ENCODE results near the gene PAX8. TPM values are rescaled to one million over a fixed set of nuclear protein-coding genes. Genes with fewer than 3 reads are reported as not detected.

PAX8 gene
- total and polyA plus RNA-seq, 12 donors = 0.08 to 2.0 (median 0.41) TPM; not detected in 3

- TF ChIP-seq, protein P1, sequence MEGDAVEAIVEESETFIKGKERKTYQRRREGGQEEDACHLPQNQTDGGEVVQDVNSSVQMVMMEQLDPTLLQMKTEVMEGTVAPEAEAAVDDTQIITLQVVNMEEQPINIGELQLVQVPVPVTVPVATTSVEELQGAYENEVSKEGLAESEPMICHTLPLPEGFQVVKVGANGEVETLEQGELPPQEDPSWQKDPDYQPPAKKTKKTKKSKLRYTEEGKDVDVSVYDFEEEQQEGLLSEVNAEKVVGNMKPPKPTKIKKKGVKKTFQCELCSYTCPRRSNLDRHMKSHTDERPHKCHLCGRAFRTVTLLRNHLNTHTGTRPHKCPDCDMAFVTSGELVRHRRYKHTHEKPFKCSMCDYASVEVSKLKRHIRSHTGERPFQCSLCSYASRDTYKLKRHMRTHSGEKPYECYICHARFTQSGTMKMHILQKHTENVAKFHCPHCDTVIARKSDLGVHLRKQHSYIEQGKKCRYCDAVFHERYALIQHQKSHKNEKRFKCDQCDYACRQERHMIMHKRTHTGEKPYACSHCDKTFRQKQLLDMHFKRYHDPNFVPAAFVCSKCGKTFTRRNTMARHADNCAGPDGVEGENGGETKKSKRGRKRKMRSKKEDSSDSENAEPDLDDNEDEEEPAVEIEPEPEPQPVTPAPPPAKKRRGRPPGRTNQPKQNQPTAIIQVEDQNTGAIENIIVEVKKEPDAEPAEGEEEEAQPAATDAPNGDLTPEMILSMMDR (IDR thresholded peaks at IDR 0.05) = no peak
- intact Hi-C loops (cut with DNase I) = no loop called here
- ATAC-seq = no peak
These were observed 15.2 kb downstream of the PAX8 start for GRCh38 chr2:113263546-113263945.

GRCh38 chr2:113260991-113261390, 17.7 kb downstream of the PAX8 start:
- Histone ChIP-seq H3K9me3 (no peaks in the 10 kb centered on the region), H3K4me1 (peaks cover 0 to 38% (median 6%) of the 10 kb centered on the region in 9 donors), H3K27me3 (peaks cover 0 to 7% (median 0%) of the 10 kb centered on the region in 7 donors), H3K4me3 (no peak overlapping the region), H3K27ac (no peak overlapping the region), H3K36me3 (no peaks in the 10 kb centered on the region)
- ATAC-seq = peak in 1 of 8 donors; percentile 32
- DNase-seq = no peak
- TF ChIP-seq, protein P1 (IDR thresholded peaks at IDR 0.05) = no peak
- whole genome bisulfite sequencing, 2 donors = 76 to 86% methylated on average over 6 of the region's 6 CpGs
- intact Hi-C loops (cut with DNase I) = no loop called here

More at GRCh38 chr2:113263546-113263945, 15.2 kb downstream of the PAX8 start:
- Histone ChIP-seq H3K9me3 (no peaks in the 10 kb centered on the region), H3K27ac (no peak overlapping the region), H3K36me3 (no peaks in the 10 kb centered on the region), H3K4me3 (no peak overlapping the region), H3K4me1 (peaks cover 0 to 16% (median 0%) of the 10 kb centered on the region in 9 donors), H3K27me3 (peaks cover 0 to 14% (median 0%) of the 10 kb centered on the region in 7 donors)
- no peak for DNase-seq
- WGBS, 2 donors = 28 to 40% methylated on average over 1 of the region's 1 CpG

GRCh38 chr2:113258471-113259147, 20.1 kb downstream of the PAX8 start:
- H3K27ac ChIP-seq = no peak overlapping the region
- intact Hi-C loops (cut with DNase I) = loop anchor here in 2 of 10 donors (5.0 to 10.0 kb wide), 2 partner anchors 106 to 594 kb away; no protein-coding TSS in a partner anchor

GRCh38 chr2:113257516-113258264, 21.0 kb downstream of the PAX8 start:
- ATAC-seq = peak; percentile 45 to 84 (median 66)
- no peak overlapping the region for H3K27ac ChIP-seq
- intact Hi-C loops (cut with DNase I) = loop anchor here in 2 of 10 donors (5.0 to 10.0 kb wide), 2 partner anchors 107 to 595 kb away; no protein-coding TSS in a partner anchor
- no peaks in the 10 kb centered on the region for H3K36me3 ChIP-seq
- no peak overlapping the region for H3K4me3 ChIP-seq
- TF ChIP-seq, protein P1 (IDR thresholded peaks at IDR 0.05) = no peak
- no peak for DNase-seq
- peaks cover 0 to 17% (median 0%) of the 10 kb centered on the region in 7 donors for H3K27me3 ChIP-seq
- WGBS, 2 donors = 48 to 50% methylated on average over 7 of the region's 7 CpGs
- peaks cover 0 to 38% (median 6%) of the 10 kb centered on the region in 9 donors for H3K4me1 ChIP-seq
- H3K9me3 ChIP-seq = no peaks in the 10 kb centered on the region

More at GRCh38 chr2:113258471-113259147, 20.1 kb downstream of the PAX8 start:
- no peak overlapping the region for H3K4me3 ChIP-seq
- DNase-seq (no peak), ATAC-seq (no peak)
- H3K36me3 ChIP-seq = no peaks in the 10 kb centered on the region
- TF ChIP-seq, protein P1 (IDR thresholded peaks at IDR 0.05) = no peak
- no peaks in the 10 kb centered on the region for H3K9me3 ChIP-seq
- peaks cover 0 to 38% (median 6%) of the 10 kb centered on the region in 9 donors for H3K4me1 ChIP-seq
- H3K27me3 ChIP-seq = peaks cover 0 to 17% (median 0%) of the 10 kb centered on the region in 7 donors
- 83 to 89% methylated on average over 6 of the region's 6 CpGs for WGBS, 2 donors
